GM21515 (cell line): ENCODE results near the gene F10.
"Not testable (repeated sequence)": the region's sequence is repeated elsewhere in the genome, so short reads cannot be mapped to it uniquely, and the experiment has no call there.

Experiments
- ATAC-seq: cut with Tn5 transposase; IDR thresholded peaks from one replicate; pipeline ENCODE4 v1.9.1; 2021; ENCODE audit not compliant: unreplicated experiment

Gene F10

GRCh38 chr13:113098162-113098732, 24.4 kb upstream of the F10 start:
- no peak for ATAC-seq

GRCh38 chr13:113099142-113099541, 23.5 kb upstream of the F10 start:
- ATAC-seq: no peak

- ATAC-seq: not testable (repeated sequence)
Measured at GRCh38 chr13:113102302-113102701, 20.3 kb upstream of the F10 start.

DNA sequence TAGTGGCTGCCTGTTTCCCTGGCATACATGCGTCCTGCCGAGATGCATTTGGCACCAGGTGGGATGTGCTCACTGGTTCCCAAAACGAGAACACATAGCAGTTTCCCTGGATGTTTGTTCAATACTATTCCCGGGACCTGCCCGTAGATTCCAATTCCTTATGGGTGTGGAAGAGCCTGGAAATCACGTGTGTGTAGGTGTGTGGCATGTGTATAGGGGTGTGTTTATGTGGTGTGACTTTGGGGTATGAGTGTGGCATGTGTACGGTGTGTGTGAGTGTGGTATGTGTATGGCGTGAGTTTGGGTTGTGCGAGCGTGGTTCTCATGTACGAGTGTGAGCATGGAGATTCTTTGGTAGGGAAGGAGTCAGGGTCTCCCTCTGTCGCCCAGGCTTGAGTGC, 19.9 kb upstream of the F10 start:
- ATAC-seq: no peak

DNA sequence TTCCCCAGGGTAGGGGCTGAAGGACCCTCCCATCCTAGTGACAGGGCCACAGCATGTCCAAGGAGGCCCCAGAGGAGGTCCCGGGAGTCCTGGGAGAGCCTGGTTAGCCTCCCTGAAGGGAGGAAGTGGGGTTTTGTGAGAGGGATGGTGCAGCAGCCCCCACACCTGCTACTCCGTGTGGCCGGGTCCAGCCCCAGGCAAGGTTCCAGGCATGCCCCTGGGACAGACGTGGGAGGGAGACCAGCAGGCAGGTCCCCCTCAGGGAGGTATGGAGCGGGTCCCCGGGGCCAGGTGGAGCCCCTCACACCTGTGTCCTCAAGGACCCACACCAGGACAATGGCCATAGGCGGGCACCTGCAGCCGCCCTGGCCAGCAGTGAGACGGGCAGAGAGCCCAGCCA, 19.0 kb upstream of the F10 start:
- no peak for ATAC-seq

DNA sequence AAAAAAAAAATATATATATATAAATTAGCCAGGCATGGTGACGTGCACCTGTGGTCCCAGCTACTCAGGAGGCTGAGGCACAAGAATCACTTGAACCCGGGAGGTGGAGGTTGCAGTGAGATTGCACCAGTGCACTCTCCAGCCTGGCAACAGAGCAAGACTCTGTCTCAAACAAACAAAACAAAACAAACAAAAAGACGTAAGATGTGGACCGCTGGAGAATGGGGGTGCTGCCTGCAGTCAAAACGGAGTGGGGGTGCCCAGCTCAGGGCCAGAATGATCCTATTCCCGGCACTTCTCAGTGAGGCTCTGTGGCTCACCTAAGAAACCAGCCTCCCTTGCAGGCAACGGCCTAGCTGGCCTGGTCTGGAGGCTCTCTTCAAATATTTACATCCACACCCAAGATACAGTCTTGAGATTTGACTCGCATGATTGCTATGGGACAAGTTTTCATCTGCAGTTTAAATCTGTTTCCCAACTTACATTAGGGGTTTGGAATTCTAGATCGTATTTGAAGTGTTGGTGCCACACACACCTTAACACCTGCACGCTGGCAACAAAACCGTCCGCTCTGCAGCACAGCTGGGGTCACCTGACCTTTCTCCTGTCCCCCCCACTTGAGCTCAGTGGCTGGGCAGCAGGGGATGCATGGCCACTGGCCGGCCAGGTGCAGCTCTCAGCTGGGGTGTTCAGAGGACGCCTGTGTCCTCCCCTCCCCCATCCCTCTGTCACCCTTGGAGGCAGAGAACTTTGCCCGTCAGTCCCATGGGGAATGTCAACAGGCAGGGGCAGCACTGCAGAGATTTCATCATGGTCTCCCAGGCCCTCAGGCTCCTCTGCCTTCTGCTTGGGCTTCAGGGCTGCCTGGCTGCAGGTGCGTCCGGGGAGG, 17.3 kb upstream of the F10 start, which contains the start of gene F7:
Gene F7, plus strand, starts transcription at position 760 of the 889 bp plus-strand sequence. Its CDS starts 51 bp downstream, at position 811.
- ATAC-seq: no peak

DNA sequence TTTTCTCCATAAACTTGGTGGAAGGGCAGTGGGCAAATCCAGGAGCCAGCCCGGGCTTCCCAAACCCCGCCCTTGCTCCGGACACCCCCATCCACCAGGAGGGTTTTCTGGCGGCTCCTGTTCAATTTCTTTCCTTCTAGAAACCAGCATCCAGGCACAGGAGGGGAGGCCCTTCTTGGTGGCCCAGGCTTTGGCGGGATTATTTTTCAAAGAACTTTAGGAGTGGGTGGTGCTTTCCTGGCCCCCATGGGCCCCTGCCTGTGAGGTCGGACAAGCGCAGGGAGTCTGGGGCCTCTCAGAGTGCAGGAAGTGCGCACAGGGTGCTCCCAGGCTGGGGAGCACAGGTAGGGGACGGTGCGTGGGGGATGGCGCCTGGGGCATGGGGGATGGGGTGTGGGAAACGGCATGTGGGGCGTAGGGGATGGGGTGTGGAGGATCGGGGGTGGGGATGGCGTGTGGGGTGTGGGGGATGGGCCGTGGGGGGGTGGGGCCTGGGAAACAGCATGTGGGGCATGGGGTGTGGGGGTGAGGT, 16.6 kb upstream of the F10 start:
- no peak for ATAC-seq

DNA sequence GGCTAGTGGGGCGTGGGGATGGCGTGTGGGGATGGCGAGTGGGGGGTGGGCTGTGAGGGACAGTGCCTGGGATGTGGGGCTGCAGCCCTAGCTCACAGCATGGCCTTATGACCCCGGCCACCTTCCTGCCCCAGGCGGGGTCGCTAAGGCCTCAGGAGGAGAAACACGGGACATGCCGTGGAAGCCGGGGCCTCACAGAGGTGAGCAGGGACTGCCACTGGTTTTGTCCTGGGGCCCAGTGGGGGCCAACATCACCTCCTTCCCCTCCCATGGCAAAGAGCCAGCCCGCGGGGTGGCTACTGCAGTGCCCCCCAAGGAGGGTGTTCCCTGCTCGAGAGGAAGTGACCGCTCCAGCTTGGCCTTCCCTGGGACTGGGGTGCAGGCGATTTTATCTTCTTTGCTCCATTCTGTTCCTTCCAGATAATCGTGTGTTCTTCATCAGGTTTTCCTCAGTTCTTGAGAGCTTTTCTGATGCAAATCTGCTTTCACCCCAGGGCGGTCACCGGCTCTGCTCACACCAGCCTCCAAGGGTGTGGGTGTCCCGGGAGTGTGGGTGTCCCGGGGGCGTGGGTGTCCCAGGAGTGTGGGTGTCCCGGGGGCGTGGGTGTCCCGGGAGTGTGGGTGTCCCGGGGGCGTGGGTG, 15.8 kb upstream of the F10 start:
- ATAC-seq: no peak

- not testable (repeated sequence) for ATAC-seq
Measured at GRCh38 chr13:113108521-113108920, 14.1 kb upstream of the F10 start.

GRCh38 chr13:113109151-113110047, 13.2 kb upstream of the F10 start:
- no peak for ATAC-seq

GRCh38 chr13:113110048-113110851, 12.3 kb upstream of the F10 start:
- no peak for ATAC-seq

GRCh38 chr13:113110852-113111315, 11.7 kb upstream of the F10 start:
- no peak for ATAC-seq

DNA sequence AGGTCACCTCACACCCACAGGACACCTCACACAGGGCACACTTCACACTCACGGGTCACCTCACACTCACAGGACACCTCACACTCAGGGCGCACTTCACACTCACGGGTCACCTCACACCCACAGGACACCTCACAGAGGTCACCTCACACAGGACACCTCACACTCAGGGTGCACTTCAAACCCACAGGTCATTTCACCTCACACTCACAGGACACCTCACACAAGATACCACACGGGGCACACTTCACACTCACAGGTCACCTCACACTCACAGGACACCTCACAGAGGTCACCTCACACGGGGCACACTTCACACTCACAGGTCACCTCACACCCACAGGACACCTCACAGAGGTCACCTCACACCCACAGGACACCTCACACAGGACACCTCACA, 10.8 kb upstream of the F10 start:
- not testable (repeated sequence) for ATAC-seq

- not testable (repeated sequence) for ATAC-seq
Measured at GRCh38 chr13:113112475-113112874, 10.1 kb upstream of the F10 start.

GRCh38 chr13:113112893-113113845, 9.4 kb upstream of the F10 start:
- ATAC-seq: no peak

DNA sequence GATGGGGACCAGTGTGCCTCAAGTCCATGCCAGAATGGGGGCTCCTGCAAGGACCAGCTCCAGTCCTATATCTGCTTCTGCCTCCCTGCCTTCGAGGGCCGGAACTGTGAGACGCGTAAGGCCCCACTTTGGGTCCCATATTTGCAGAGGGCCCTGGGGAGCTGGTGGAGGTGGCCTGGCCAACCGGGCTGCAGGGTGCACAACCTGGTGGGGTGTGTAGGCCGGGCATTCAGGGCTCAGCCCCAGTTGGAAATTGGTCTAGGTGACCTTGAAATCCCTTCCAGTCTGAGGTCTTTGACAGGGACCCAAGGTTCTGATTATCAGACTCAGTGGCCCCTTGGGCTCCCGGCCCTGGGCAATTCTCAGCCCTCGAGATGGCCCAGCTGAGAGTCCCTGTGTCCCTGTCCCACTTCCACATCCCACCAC, 8.7 kb upstream of the F10 start:
- no peak for ATAC-seq

DNA sequence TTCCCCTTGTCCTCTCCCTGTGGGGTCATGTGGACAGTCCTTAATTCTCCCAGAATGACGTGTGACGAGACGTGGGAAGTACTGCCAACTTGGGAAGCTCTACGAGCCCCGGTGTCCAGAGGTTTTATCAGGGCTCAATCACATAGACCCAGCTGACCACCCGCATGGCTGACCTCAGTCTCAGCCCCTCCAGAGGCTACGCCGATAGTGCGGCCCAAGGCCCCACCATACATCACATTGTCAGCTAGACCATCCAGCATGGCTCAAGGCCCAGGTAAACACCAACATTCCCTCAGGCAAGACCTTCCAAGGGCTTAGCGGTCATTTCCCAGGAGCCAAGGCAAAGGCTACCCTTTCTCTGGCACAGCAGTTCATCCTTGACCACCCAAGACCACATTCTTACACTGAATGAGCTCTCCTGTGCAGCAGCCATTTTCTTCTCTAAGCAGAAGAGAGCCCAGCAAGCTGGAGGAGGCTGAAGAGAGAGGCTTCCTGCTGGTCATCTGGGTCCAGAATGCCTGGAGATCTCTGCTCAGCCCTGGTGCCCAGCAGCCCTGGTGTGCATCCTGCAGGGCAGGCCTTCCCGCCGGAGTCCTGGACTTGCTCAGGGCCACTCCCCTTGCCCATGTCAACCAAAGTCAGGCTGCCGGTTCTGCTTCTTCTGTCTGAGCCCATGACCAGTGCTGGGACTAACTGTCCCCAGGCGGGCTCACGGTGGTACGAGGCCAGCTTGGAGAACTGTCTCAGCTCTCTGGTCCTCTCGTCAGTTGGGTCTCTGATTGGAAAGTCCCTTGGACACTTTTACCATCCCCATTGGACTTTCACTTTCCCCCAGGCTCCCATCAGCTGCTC, 7.9 kb upstream of the F10 start:
- no peak for ATAC-seq
